Measurements from ENCODE around the gene DPH1.

DPH1 gene

DNA sequence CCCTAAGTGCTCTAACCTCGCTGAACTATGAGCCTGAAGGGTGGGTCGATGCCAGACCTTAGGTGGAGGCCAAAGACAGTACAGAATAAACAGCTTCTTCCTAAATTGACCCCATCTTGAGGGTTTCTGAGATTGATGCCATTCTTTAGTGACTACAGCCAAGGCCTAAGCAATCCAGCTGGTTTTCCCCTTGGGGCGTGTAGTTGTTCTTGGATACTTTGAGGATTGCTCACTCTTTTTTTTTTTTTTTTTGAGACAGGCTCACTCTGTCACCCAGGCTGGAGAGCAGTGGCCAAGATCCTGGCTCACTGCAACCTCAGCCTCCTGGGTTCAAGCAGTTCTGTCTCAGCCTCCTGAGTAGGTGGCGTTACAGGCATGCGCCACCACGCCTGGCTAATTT is 13.8 kb downstream of the DPH1 start:
- TF ChIP-seq, protein P1, sequence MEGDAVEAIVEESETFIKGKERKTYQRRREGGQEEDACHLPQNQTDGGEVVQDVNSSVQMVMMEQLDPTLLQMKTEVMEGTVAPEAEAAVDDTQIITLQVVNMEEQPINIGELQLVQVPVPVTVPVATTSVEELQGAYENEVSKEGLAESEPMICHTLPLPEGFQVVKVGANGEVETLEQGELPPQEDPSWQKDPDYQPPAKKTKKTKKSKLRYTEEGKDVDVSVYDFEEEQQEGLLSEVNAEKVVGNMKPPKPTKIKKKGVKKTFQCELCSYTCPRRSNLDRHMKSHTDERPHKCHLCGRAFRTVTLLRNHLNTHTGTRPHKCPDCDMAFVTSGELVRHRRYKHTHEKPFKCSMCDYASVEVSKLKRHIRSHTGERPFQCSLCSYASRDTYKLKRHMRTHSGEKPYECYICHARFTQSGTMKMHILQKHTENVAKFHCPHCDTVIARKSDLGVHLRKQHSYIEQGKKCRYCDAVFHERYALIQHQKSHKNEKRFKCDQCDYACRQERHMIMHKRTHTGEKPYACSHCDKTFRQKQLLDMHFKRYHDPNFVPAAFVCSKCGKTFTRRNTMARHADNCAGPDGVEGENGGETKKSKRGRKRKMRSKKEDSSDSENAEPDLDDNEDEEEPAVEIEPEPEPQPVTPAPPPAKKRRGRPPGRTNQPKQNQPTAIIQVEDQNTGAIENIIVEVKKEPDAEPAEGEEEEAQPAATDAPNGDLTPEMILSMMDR (IDR thresholded peaks at IDR 0.05; ENCODE audit: insufficient read depth, missing control alignments): no peak

DNA sequence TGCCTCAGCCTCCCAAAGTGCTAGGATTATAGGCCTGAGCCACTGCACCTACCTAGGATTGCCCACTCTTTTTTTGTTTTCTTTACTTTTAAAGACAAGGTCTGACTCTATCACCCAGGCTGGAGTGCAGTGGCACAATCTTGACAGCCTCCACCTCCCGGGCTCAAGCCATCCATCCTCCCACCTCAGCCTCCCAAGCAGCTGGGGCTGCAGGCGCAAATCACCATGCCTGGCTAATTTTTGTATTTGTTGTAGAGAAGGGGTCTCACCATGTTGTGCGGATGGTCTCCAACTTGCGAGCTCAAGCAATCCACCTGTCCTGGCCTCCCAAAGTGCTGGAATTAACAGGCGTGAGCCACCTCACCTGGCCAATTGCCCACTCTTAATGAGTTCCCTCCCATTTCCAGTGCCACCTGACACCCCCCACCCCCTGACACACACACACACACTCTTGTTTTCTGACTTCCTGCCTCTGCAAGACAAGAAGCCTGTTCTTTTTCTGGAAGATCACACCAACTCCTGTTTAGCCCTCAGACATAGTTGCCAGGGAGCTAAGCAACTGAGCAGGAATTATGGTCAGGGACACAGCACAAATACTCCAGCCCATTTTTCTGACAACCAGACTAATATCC is 14.4 kb downstream of the DPH1 start:
- TF ChIP-seq, protein P1 (IDR thresholded peaks at IDR 0.05; ENCODE audit: insufficient read depth, missing control alignments): no peak
- DNase-seq (ENCODE audit: insufficient read length, low spot score) (no peak), FAIRE-seq (no peak)

More for the DNA sequence above, 13.8 kb downstream of the DPH1 start:
- DNase-seq (ENCODE audit: insufficient read length, low spot score) (no peak), FAIRE-seq (no peak)

DNA sequence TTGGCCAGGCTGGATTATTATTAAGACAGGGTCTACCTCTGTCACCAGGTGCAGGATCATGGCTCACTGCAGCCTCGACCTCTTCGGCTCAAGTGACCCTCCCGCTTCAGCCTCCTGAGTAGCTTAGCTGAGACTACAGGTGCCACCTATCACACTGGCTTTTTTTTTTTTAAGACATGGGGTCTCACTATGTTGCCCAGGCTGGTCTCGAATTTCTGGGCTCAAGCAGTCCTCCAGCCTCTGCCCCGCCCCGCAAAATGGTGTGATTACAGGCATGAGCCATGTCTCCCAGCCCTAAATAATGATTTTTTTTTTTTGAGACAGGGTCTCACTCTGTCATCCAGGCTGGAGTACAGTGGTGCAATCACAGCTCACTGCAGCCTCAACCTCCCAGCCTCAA is 17.6 kb downstream of the DPH1 start:
- no peak for DNase-seq (ENCODE audit: insufficient read length, low spot score)
- FAIRE-seq: no peak
- TF ChIP-seq, protein P1 (IDR thresholded peaks at IDR 0.05; ENCODE audit: insufficient read depth, missing control alignments): no peak

DNA sequence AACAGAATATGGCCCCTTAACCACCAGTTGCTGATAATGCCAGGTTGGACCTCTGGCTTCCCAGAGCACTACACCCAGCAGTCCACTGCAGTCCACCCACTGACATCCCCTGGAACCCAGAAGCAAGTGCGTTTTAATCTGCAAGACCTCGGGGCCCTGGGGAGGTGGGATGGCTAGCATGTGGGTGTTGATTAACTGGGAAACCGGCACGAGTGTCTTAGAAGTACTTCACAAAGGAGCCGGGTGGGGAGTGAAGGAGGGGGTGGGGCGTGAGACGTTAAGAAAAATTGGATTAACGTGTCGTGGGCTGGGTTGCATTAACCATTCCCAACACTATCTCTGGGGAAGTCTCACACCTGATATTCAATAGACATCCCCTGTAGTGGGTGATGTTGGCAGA is 18.9 kb downstream of the DPH1 start:
- DNase-seq (ENCODE audit: insufficient read length, low spot score) (no peak), FAIRE-seq (no peak)
- TF ChIP-seq, protein P1 (IDR thresholded peaks at IDR 0.05; ENCODE audit: insufficient read depth, missing control alignments): no peak

DNA sequence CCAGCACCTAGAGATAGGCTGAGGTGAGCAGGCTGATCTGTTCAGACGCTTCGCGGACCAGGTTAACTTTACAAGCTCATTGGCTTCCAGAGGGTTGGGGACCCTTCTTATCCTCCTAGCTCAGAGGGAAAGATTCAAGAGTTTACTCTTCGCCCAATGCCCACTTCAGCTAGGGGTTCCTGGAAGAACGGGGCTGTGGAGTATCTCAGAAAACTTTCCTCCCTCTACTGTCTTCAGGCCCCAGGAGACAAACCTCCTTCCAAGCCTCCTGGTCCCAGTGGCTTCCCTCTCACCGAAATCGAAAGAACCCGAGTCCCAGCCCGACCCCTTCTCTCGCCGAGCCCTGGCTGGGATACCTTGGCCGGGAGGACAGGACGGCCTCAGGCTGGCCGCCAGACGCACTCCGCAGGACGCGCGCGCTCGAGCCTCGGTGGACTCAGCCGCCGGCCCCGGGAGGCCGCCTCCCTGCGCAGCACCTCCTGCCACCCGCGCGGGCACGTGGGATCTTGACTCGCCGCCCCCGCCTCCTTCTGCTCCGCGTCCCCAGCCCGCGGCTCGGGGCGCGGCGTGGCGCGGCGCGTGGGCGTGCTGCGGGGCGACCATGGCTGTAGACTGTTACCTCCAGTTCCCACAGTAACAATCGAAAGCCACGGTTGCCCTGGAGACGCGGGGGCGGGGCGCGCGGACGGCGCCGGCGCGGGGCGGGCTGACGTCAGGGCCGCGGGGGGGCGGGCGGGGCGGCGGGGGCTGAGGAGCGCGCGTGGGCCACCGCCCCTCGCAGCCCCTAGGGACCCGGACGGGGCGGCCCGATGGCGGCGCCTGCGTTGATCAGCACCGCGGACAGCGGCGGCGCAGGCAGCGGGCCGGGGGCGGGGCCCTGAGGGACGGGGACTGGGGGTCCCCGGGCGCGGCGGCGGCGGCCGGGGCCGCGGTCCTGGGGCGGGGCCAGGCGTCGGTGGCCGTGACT is 19.7 kb downstream of the DPH1 start:
- DNase-seq (ENCODE audit: insufficient read length, low spot score) (peak; percentile 76), FAIRE-seq (no peak)
- TF ChIP-seq, protein P1 (IDR thresholded peaks at IDR 0.05; ENCODE audit: insufficient read depth, missing control alignments): no peak

DNA sequence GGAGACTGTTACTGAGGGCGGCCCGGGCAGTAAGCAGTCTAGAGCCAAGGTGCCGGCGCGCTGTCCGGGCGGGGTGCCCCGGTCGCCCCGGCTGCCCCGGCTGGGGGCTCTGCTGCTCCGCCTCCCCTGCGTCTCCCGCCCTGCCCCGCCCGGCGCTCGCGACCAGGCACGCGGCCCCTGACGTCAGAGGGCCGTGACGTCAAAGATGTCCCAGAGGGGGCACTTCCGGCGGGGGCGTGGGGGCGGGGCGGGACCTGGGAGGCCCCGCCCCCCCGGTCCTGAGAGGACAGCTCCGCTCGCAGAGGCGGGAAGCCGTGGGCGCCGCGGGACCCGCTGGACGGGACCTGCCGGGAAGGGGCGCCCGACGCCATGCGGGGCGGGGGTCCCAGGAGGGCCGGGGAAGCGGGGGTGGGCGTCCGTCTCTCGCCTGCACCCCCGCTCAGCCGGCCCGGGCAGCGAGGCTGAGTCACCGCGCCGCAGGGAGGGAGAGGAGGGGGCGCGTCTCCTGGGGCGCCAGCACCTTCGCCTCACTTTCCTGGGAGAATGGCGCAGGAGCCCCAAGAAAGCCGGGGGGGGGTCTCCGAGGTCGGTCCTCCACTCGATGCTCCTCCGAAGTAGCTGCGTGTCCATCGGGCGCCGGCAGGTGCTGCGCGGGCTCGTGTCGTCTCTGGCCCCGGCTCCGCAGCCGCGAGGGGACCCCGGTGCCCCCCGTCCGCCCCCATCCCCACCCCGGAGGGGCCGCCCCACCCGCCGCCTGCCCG is 20.5 kb downstream of the DPH1 start:
- TF ChIP-seq, protein P1 (IDR thresholded peaks at IDR 0.05; ENCODE audit: insufficient read depth, missing control alignments): no peak
- FAIRE-seq: no peak

More for the DNA sequence above, 20.5 kb downstream of the DPH1 start:
- peak; percentile 75 for DNase-seq (ENCODE audit: insufficient read length, low spot score)
